Cardiac fibroblast (primary cell): ENCODE results near the gene SEL1L3.
A peak's percentile ranks its signal among the peaks of the same experiment; 100 is the strongest.

ENCODE experiments used
- DNase-seq, 2 donors: peaks; one replicate each; pipeline versions ENCODE4 v3.0.0 to v3.0.0-alpha.2; 2010; ENCODE audit warnings: low read depth in 2 of 2
- H3K4me3 ChIP-seq, 2 donors: replicated peaks in 1 of 2; 1 replicate in 1 of 2; 2 replicates in 1 of 2; pipeline ENCODE4 v1.5.1; 2011; ENCODE audit warnings: low read depth in 2 of 2, low read length in 2 of 2, mild to moderate bottlenecking in 2 of 2, moderate library complexity in 1 of 2
- CTCF ChIP-seq: IDR thresholded peaks from one replicate; pipeline ENCODE4 v1.5.1; 2011; ENCODE audit warnings: low read depth, mild to moderate bottlenecking, low read length, inconsistent platforms

The SEL1L3 gene

GRCh38 chr4:25814301-25815136 lies 48.3 kb downstream of the SEL1L3 start:
- TF ChIP-seq CTCF, result no peak
- H3K4me3 ChIP-seq, result no peak overlapping the region
- DNase-seq, result peak; percentile 75 to 80

- no peak for TF ChIP-seq CTCF
- peak; percentile 79 to 87 for DNase-seq
- no peak overlapping the region for H3K4me3 ChIP-seq
These were observed 49.2 kb downstream of the SEL1L3 start for GRCh38 chr4:25813448-25814106.

GRCh38 chr4:25811841-25812240 lies 50.9 kb downstream of the SEL1L3 start:
- no peak for TF ChIP-seq CTCF
- DNase-seq, result no peak
- no peak overlapping the region for H3K4me3 ChIP-seq

GRCh38 chr4:25811374-25811690 lies 51.5 kb downstream of the SEL1L3 start:
- no peak for TF ChIP-seq CTCF
- DNase-seq, result peak; percentile 60 to 80
- H3K4me3 ChIP-seq, result no peak overlapping the region

- TF ChIP-seq CTCF, result no peak
- DNase-seq, result peak in 1 of 2 donors; percentile 39
- no peak overlapping the region for H3K4me3 ChIP-seq
These were observed 52.1 kb downstream of the SEL1L3 start for GRCh38 chr4:25810461-25811373.

- H3K4me3 ChIP-seq, result no peak overlapping the region
- no peak for TF ChIP-seq CTCF
- DNase-seq, result no peak
These were observed 52.8 kb downstream of the SEL1L3 start for GRCh38 chr4:25809996-25810395.
